OCI-LY3 (cell line): Measurements from ENCODE around the gene CEP78.

ENCODE experiments used
- EZH2phosphoT487 ChIP-seq: fragments of 200-600 bp; shearing (Covaris generic); IDR thresholded peaks from 2 replicates; pipeline ENCODE4 v1.6.1; 2018; ENCODE audit warnings: antibody characterized with exemption, mixed run types, low read depth
- TF ChIP-seq, protein P1 (sequence below): fragments of 200-600, 300-600 bp; sonication (generic); IDR thresholded peaks from 2 replicates; pipeline ENCODE4 v1.5.1; 2014; ENCODE audit warnings: antibody characterized with exemption, low read length, low read depth

DNA sequence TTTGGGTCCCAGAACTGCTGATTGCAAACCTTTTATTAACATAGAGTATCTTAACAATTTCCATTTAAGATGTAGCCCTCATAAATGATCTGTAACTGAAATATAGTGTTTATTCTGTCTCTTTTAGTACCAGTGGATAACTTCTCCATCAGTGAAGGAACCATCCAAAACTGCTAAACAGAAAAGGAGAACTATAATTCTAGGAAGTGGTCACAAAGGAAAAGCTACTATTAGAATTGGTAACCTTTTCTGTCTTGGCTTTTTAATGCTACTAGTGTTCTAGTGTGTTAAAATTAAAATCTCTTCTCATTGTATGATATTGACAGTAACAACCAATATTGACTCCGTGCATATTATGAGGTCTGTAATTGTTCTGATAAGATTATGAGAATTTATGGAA lies 12.8 kb downstream of the CEP78 start:
- TF ChIP-seq, protein P1, sequence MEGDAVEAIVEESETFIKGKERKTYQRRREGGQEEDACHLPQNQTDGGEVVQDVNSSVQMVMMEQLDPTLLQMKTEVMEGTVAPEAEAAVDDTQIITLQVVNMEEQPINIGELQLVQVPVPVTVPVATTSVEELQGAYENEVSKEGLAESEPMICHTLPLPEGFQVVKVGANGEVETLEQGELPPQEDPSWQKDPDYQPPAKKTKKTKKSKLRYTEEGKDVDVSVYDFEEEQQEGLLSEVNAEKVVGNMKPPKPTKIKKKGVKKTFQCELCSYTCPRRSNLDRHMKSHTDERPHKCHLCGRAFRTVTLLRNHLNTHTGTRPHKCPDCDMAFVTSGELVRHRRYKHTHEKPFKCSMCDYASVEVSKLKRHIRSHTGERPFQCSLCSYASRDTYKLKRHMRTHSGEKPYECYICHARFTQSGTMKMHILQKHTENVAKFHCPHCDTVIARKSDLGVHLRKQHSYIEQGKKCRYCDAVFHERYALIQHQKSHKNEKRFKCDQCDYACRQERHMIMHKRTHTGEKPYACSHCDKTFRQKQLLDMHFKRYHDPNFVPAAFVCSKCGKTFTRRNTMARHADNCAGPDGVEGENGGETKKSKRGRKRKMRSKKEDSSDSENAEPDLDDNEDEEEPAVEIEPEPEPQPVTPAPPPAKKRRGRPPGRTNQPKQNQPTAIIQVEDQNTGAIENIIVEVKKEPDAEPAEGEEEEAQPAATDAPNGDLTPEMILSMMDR: no peak
- no peak for TF ChIP-seq EZH2phosphoT487
